ENCODE data around the gene CTNNA2.

Gene CTNNA2

DNA sequence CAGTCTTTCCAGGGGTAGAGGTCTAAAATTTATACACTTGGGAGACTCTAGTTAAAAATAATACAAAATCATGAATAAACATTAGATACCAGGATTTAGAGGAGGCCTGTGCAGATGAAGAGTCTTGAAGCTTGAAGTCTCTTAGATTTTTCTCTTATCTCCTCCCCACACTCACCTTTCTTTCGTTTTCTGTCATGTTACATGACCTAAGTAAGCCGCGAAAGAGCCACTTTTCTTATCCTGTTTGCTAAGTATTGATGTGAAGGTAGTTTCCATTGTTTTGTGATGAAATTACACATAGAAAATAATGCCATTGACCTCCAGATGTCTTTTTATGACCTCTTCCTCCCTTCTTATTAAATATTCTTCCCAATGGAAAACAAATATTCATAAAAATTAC lies 423.9 kb downstream of the CTNNA2 start:
- no peak for DNase-seq

DNA sequence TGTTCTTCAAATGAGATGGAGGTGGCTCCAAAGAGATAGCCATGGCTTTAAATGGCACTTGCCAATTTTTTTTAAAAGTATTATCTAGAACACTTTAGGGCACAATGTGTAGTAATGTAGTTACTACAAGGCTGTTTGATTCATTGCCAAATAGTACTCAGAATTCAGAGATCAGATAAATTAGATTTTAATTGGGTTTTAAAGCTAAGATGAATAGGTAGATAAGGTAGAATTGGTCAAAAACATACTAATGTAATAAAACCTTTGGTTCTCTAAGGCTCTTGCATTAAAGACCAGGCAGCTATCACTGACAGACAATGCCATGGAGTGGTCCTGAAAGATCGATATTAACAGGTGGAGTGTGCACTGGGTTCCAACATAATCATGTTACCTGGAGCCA lies 425.8 kb downstream of the CTNNA2 start:
- DNase-seq = no peak

DNA sequence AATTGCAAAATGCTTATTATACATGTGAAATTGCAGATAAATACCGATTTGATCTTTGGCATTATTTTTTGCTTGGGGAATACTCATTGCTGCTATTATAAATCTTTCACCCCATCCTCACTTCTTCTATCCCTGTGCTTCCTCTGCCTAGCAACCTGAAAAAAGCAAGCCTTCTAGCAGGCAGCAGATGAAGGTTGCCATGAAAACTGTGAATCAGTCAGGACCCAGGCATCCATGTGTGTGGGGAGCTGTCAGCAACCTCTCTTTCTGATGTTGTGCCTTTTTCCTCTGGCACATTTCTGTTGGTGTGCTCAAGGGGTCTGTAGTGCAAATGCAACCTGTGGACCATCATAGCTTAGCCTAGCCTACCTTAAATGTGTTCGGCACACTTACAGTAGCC lies 427.5 kb downstream of the CTNNA2 start:
- DNase-seq = no peak

DNA sequence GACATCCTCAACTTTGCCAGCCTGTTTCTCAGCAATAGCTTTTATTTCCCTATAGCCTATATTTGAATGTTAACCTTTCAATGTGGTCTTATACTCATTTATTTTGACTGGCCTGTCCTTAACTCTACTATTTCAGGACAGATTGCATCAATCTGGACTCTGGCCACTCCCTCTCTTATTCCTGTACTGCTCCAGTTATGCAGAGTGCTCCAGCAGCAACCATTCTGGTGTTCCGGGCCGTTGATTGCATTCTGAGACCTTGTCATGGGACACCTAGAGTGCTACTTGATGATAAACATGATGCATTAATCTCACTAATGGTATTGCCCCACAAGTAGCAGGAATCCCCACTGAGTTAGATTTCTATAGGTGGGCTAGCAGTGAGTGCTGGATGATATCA lies 428.3 kb downstream of the CTNNA2 start:
- no peak for DNase-seq

DNA sequence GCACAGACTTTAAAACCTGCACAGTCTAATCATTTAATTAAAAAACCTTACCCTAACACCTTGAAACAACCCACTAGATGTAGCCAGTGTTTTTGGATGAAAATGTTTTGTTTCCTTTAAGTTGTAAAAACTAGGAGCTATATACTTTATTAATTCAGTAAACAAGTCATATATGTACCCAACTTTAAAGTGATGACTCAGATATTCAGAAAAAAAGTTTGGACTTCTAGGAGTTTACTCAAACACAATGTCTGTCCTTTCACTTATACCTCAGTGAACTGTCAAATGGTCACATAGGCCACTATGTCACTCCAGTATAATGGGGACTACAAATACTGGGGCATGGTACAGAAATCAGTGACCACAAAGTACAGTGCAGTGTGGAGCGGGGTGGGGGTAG lies 431.4 kb downstream of the CTNNA2 start:
- no peak for DNase-seq

DNA sequence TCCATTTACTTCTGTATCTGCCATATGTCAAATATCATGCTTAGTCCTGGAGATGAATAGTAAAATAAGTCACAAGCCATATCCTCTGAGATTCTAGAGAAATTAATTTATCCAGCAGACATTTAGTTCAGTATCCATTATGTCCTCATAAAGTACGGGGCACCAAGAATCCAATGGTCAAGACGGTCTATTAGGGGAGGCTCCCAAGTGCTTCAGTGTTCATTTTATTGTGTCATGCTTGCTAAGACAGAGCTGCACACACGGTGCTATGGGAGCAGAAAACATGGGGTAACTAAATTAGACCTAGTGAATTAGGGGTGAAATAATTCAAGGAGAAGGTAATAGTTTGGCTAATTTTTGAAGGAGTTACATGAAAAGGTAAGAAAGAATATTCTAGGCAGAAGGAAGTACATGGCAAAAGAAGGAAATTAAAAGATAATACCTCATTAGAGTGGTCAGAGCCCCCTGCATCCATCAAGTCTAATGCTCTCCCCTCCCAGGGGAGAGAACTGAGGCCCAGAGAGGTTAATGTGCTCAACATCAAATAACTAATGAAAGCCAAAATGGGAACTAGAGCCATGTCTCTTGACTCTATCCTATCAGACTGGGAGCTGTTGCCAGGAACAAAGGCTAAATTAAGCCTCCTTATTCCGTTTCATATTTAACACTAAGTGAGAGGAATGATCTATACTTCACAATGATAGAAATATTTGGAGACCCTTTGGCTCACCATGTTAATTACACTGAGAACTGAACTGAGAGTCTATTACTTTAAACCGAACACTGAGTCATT lies 433.0 kb downstream of the CTNNA2 start:
- DNase-seq = no peak

DNA sequence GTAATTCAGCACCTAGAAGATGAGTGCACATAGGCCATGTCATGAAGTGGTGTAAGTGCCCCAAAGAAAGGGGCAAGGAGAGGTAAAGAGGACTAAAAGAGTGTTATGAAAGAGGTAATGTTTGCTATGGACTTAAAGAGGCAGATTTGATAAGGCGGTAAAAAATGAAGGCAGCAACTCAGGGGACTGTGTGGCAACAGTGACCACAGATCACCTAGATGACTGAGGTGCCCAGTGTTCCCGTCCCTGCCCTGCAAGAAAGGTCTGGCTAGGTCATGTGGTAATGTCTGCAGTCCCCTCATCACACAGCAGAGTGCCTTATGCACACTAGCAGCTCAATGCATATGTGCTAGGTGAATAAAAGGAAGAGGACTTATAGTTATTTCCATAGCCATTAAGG lies 434.9 kb downstream of the CTNNA2 start:
- no peak for DNase-seq

DNA sequence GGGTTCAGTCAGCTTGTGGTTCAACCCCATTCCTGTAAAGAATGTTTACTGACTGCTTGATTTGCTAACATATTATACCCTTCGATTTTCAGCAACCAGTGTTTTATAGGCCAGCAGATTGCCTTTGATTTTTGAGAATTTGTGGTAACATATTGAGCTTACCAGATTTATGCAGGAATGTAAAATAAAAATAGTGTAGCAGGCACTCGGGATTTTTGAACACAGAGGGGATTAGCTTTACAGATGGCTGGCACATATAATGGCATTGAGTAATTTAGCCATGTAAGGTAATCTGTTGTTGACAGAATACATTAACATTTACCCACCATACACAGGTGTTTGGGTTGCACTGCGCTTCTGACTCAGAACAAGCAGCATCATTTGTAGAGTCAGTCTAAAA lies 437.7 kb downstream of the CTNNA2 start:
- DNase-seq = no peak

DNA sequence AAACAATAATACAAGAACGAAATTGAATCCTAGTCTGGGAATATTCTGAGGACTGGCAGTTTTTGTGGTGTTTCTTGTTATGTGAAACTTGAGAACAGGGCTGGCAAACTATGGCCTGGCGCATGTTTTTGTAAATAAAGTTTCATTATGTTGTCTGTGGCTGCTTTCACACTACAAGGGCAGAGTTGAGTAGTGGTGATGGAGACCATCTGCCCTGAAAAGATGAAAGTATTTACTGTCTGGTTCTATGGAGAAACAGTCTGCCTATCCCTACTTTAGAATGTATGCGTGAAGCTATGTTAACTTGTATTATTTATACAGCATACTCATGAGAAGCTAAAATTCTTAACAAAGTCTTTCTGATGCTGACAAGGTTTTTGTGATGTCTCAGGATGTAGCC lies 439.8 kb downstream of the CTNNA2 start:
- no peak for DNase-seq

DNA sequence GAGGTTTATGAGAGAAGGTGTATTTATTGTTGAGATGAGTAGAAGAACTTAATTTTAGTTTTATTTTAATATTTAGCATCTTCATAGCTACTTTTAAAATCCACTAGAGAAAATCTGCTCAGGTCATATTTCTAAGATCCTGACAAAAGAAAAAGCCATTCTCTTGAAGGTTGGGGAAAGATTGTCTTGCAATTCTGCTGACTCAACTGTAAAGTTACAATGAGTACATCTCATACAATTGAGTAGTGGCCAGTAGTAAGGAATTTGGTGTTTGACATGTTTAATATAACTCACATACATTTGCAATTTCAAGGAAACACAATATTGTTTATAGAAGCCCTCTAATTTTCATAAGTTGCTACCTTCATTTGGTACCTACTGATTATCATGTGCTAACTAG lies 447.2 kb downstream of the CTNNA2 start:
- no peak for DNase-seq

DNA sequence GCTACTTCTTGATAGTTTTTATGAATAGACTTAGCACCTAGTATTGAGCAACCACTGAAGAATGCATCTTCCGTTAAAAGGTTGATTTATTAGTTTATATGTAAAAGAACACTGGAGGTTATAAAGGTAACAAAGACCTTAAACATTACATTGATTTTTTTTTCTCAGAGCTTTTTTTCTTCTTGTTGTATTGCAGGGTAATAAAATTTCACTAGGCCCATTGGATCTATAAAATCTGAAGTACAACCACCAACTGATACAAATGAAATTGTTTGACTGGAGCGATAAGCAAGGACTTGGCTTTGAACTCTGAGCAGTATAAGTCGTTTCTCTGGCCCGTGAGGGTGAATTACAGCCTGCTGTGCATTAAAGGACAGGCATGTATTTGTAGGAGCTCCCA lies 447.7 kb downstream of the CTNNA2 start:
- DNase-seq = no peak

DNA sequence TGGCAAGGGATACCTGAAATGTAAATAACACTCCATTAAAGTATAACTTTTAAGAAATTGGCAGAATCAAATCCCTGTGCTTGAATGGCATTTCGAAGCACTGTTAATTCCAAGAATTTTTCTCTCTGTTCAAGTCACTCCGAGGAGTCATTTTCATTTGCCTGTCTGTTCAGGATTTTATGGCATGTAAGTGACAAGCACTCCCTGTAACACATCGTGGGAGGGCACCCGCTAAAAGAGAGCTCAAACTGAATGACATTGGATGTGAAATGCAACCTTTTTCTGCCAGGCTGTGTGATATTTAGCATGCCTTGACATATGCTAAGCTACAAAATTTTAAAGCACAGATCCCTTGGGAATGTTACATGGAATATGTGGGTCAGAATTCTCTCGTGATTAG lies 452.1 kb downstream of the CTNNA2 start:
- DNase-seq = no peak

DNA sequence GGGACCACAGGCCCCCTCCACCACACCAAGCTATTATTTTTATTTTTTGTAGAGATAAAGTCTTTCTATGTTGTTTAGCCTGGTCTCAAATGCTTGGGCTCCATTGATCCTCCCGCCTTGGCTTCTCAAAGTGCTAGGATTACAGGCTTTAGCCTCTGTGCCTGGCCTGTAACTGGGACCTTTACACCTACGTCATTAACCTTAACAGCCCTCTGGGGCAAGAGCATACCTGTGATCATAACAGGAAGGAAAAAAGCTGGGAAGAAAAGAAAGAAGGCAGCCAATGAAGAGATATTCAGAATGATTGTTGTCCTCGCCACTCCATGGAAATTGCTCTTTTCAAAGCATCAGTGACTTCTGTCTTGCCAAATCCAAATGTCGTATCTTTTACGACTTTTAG lies 453.5 kb downstream of the CTNNA2 start:
- no peak for DNase-seq

DNA sequence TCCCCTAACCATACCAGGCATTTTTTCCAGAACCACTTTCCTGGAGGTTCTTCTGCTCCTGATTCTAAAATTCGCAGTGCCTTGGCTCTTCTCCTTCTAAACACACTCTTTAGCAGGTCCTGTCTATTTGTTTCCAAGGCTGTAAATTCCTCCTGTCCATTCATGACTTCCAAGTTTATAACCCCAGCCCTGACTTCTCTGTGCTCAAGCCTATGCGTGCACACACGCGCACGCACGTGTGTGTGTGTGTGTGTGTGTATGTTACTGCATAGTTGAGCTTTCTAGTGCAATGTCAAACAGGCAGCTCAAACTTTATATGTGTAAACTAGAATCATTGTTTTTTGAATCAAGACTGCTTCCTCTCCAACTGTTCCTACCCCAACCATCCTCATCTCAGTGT lies 454.0 kb downstream of the CTNNA2 start:
- DNase-seq = no peak

DNA sequence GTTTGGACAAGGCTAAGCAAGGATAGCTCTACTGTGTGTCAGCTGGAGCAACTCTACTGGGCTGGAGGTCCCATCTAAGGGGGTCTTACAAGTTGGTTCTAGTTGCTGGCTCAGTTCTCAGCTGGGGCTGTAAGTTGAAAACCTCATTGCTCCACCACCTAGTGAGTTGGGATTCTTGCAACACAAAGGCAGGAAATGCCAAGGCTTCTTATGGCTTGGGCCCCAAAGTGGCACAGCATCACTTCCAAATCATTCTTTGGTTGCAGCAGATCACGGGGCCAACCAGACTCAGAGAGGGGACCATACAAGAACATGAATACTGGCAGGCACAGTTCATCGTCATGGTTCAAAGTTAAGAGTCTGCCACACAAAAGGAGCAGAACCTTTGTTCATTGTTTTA lies 459.0 kb downstream of the CTNNA2 start:
- no peak for DNase-seq

DNA sequence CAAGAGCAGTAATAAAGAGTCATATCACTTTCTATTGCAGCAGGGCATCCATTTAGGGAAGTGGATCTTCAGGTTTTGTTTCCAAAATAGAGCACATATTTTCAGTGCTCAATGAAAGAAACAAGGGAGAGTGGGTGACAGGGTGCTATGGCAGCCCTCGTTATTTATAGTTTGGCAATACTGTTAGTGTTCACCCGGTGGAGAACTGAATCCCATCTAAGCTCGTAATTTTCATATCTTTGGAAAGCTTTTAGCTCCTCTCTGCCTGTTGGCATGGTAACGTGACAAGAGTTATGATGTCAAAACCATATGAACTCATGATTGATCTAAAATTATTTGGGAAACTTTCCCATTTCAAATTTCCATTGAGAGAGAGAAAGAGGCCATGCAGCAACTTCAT lies 459.8 kb downstream of the CTNNA2 start:
- DNase-seq = no peak

DNA sequence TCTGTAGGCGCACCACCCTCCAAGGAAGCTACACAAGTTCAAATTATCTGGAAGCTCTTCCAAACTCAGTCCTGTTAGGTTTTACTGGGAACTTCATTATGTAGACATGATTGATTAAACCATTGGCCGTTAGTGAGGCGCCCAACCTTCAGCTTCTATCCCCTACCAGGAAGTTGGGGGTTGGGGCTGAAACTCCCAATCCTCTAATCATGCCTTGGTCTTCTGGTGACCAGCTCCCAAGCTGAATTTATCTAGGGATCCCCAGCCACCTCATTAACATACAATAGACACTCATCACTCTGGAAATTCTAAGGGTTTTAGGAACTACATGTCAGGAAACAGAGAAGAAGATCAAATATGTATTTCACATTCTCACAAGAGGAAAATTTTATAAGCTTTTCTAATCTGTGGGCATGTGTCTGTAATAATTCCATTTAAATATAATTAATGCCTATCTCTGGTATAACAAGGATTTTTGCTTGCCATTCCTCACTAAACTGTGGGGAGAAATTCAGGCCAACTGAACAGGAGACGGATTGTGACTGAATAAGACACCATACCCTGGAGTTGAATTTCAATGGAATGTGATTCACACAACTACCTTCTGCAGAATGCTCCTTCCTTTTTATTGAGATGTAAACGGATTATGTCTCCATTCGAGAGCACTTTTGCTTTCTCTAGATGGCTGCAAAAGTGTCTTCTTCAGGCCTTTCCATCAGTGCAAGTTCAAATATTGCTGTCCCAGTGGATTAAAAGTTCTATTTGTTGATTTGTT lies 463.1 kb downstream of the CTNNA2 start:
- no peak for DNase-seq

DNA sequence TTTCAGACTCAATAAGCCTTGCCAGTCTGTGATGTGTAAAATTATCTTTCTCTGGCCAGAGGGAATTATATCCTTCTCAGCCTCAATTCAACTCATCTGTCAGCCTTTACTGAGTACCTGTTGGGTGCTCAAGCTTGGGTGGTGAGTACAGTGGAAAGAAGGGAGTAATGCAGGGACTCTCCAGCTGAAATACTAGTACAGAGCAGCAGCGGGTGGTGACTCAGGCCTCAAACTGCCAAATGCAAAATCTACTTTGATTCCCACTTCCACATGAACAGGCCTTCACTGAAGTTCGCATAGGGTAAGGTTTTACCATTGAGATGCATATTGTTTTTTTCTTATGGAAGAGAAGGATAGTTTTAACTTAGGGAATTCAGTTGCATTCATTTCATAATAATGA lies 464.9 kb downstream of the CTNNA2 start:
- no peak for DNase-seq

DNA sequence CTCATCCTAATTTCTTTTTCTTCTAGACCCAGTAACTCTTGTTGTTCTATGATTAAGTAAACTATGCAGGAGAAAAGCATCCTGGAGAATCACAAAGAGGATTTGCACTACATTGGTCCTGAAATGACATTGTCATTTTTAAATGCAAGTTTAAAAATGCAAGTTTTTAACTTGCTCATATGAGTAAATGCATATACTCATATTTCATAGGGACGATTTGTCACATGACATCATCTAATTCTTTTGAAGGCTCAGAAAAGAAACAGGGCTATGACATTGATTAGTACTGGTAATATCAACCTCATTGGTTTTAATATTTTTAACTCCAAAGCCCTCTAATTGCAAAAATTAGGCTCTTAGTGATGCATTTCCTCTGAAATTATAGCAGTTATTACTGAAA lies 467.3 kb downstream of the CTNNA2 start:
- DNase-seq = no peak

DNA sequence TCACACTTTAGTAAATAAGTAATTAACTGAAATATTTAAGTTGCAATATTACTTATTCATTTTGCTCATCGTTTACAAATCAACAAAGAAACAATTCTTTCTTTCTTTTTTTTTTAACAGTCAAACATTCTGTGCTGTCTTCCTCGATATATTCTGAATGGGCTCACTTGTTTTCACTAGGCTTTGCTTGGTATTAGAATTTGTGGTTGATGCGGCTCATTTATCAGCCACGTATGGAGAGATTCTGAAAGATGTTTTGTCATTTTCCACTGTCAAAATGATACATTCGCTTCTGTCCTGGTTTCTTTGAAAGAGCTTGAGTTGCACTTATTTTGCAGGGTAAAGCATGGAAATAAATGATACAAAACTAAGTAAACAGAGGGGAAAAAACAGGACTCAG lies 468.0 kb downstream of the CTNNA2 start:
- no peak for DNase-seq

DNA sequence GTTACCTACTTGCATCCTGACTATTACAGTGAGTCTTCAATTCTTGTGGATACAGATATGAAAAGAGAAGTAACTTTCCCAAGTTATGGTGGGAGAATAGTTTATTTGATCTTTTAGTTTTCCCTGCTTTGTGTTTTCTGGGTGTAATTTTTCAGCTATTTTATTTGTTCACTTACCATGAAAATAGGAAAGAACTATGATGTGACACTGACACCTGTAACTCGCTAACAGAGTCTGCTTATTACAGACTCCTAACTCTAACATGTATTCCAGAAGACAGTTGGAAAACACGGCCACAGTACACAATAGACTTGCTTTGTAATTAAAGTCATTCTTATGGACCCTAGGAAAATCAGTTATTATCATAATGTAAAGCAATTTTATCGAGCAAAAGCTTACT lies 468.5 kb downstream of the CTNNA2 start:
- no peak for DNase-seq

DNA sequence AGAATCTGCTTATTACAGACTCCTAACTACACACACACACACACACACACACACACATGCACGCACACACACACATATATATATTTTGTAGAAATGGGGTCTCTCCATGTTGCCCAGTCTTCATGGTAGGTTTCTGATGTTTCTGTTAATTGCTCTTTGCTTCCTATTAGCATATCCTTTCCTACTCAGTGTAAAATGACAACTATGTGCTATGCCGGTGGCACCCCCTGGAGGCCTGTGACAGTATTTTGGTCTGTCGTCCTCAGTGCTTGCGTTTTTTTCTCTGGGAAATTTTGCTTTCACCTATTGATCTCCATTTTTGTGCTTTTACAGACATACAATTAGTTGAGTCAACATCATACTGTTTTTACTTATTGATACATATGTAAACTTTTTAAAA lies 469.6 kb downstream of the CTNNA2 start:
- DNase-seq = no peak

DNA sequence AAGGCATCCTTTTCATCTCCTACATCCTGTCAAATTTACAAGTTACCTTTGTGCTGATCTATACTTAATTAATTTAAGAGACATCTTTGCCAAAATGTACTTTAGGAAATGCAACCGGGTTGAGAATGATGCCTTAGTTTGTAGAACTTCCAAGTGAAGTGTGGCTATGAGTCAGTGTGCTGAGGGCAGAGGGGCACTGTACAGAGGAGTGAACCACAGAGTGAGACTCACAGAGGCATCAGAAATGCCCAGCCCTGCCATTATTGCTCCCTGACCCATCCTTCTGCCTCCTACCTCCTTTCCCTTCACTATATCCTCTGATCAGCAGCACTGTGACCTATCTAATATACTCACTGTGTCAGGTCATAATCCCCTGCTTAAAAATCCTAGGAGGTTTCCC lies 471.6 kb downstream of the CTNNA2 start:
- DNase-seq = no peak

DNA sequence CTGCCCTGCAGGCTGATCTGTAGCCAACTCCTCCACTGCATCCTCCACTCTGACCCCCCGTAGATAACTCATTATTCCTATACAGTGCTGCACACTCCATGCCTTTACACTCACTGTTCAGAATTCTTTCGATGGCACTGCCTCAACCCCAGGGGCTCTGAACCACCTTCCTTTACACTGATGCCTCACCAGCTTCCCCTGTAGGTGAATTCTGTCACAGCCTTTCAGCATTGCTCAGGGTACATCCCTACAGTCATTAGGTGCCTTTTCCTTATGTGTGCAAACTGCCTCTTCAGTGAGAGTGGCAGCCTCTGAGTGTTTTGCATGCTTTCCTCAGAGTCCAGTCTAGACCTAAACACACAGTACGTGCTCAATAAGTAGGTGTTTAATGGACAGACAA lies 472.3 kb downstream of the CTNNA2 start:
- DNase-seq = no peak

DNA sequence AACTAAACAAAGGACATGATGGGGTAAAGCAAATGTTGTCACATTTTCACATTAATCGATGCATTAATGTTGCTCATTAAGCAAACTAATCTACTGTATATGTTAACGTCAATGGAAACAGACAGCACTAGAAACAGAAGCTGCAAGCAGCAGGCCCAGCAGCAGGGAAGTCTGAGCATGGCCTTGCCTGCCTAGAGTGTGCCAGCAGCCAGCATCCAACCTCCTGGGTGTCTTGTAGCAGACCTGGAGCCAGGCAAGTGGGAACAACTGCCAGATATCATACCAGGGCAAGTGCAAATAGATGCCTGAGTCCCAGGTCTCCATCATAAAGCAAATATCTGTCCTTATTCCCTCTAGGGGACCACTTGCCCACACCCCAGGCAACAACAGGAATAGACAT lies 472.7 kb downstream of the CTNNA2 start:
- DNase-seq = no peak
